GM23338 (cell line): ENCODE measurements around the gene NT5C2. TPM values are rescaled to one million over a fixed set of nuclear protein-coding genes. Genes with fewer than 3 reads are reported as not detected.
"Not testable (repeated sequence)": the region's sequence is repeated elsewhere in the genome, so short reads cannot be mapped to it uniquely, and the experiment has no call there.

Source experiments
- ATAC-seq: fragments of 200-7000 bp; cut with Tn5 transposase; 3 replicates; pipeline ENCODE4 v1.9.1; 2020
- DNase-seq: peaks from one replicate; pipeline ENCODE4 v3.0.0-alpha.2; 2015; ENCODE audit warnings: low spot score
- H2AFZ ChIP-seq: fragments of 200-600 bp; sonication (generic); 2 replicates; pipeline ENCODE4 v1.8.0; 2016; ENCODE audit warnings: antibody characterized with exemption, mild to moderate bottlenecking, moderate library complexity
- H3F3A ChIP-seq: fragments of 200-600 bp; sonication (generic); replicated peaks from 2 replicates; pipeline ENCODE4 v1.8.0; 2017; ENCODE audit warnings: antibody characterized with exemption, mixed run types, low read depth
- H3K27ac ChIP-seq: fragments of 200-600 bp; sonication (generic); 2 replicates; pipeline ENCODE4 v1.6.1; 2016; ENCODE audit warnings: low read depth
- H3K27me3 ChIP-seq: fragments of 200-600 bp; sonication (generic); 2 replicates; pipeline ENCODE4 v1.8.0; 2016; ENCODE audit warnings: mild to moderate bottlenecking, mixed run types, moderate library complexity; ENCODE audit not compliant: insufficient read depth
- H3K36me3 ChIP-seq: fragments of 200-600 bp; sonication (generic); 2 replicates; pipeline ENCODE4 v1.8.0; 2016; ENCODE audit warnings: mild to moderate bottlenecking; ENCODE audit not compliant: insufficient read depth
- H3K4me1 ChIP-seq: fragments of 200-600 bp; sonication (generic); 2 replicates; pipeline ENCODE4 v1.8.0; 2016; ENCODE audit warnings: mild to moderate bottlenecking, moderate library complexity; ENCODE audit not compliant: insufficient read depth
- H3K4me2 ChIP-seq: fragments of 200-600 bp; sonication (generic); 2 replicates; pipeline ENCODE4 v1.7.1; 2017; ENCODE audit warnings: mixed run types
- H3K4me3 ChIP-seq: fragments of 200-600 bp; sonication (generic); 2 replicates; pipeline ENCODE4 v1.6.1; 2016; ENCODE audit warnings: mixed run types
- H3K79me2 ChIP-seq: fragments of 200-600 bp; sonication (generic); replicated peaks from 2 replicates; pipeline ENCODE4 v1.8.0; 2017; ENCODE audit warnings: mild to moderate bottlenecking; ENCODE audit not compliant: insufficient read depth
- H3K9me2 ChIP-seq: fragments of 200-600 bp; sonication (generic); 2 replicates; pipeline ENCODE4 v1.8.0; 2017; ENCODE audit not compliant: insufficient read depth
- H4K20me1 ChIP-seq: fragments of 200-600 bp; sonication (generic); replicated peaks from 2 replicates; pipeline ENCODE4 v1.8.0; 2017; ENCODE audit warnings: mild to moderate bottlenecking; ENCODE audit not compliant: insufficient read depth
- H3K27ac Mint-ChIP-seq: 2 replicates; pipeline ENCODE4 v1.8.0; 2020; ENCODE audit warnings: inconsistent platforms, mild to moderate bottlenecking, moderate library complexity, mixed read lengths
- H3K27me3 Mint-ChIP-seq: 3 replicates; pipeline ENCODE4 v1.8.0; 2022; ENCODE audit warnings: low read depth, mild to moderate bottlenecking, moderate library complexity, mixed read lengths, inconsistent platforms; ENCODE audit not compliant: insufficient read depth, poor library complexity
- H3K36me3 Mint-ChIP-seq: 3 replicates; pipeline ENCODE4 v1.8.0; 2021; ENCODE audit warnings: low read depth, mild to moderate bottlenecking, inconsistent platforms, moderate library complexity, mixed read lengths
- H3K4me1 Mint-ChIP-seq: 3 replicates; pipeline ENCODE4 v1.8.0; 2020; ENCODE audit warnings: mild to moderate bottlenecking, inconsistent platforms, mixed read lengths
- H3K4me3 Mint-ChIP-seq: 3 replicates; pipeline ENCODE4 v1.8.0; 2021; ENCODE audit warnings: moderate library complexity, mild to moderate bottlenecking, inconsistent platforms, mixed read lengths
- H3K9me3 Mint-ChIP-seq: 3 replicates; pipeline ENCODE4 v1.8.0; 2020; ENCODE audit warnings: moderate library complexity, mild to moderate bottlenecking, inconsistent platforms, mixed read lengths
- CREB1 ChIP-seq: fragments of 250-450 bp; sonication (Bioruptor Pico); IDR thresholded peaks from 2 replicates; pipeline ENCODE4 v1.5.0; 2020; ENCODE audit warnings: low read depth, mild to moderate bottlenecking, moderate library complexity
- EZH2 ChIP-seq: fragments of 200-600 bp; sonication (generic); IDR thresholded peaks from one replicate; pipeline ENCODE4 v1.8.0; 2017; ENCODE audit warnings: antibody characterized with exemption, mild to moderate bottlenecking, low read depth; ENCODE audit not compliant: unreplicated experiment
- EZH2phosphoT487 ChIP-seq: fragments of 200-600 bp; sonication (generic); IDR thresholded peaks from one replicate; pipeline ENCODE4 v1.8.1; 2018; ENCODE audit warnings: antibody characterized with exemption; ENCODE audit not compliant: unreplicated experiment
- POLR2AphosphoS5 ChIP-seq: IDR thresholded peaks from 2 replicates; pipeline ENCODE4 v1.6.1; 2016; ENCODE audit warnings: antibody characterized with exemption, low read depth
- ZNF114 ChIP-seq: fragments of 250-450 bp; sonication (Bioruptor Pico); IDR thresholded peaks from 2 replicates; pipeline ENCODE4 v1.5.0; 2020; ENCODE audit warnings: mild to moderate bottlenecking, moderate library complexity
- ZNF331 ChIP-seq: fragments of 250-450 bp; sonication (Bioruptor Pico); IDR thresholded peaks from 2 replicates; pipeline ENCODE4 v1.5.0; 2020; ENCODE audit warnings: low read depth, mild to moderate bottlenecking, moderate library complexity
- polyA plus RNA-seq: library from polyadenylated mRNA; unstranded; fragments of >200 nt; fragmentation: Nextera tagmentation; extraction: Ambion mirVana; gene quantifications from 2 replicates; pipeline ENCODE4 v1.2.1, GENCODE V29; 2016
- total RNA-seq: library from RNA; depleted of rRNA; stranded (reverse); fragments of >200 nt; shearing (Covaris generic); gene quantifications from 2 replicates; pipeline ENCODE4 v1.2.3, GENCODE V29; 2014
- TF ChIP-seq, protein P1 (sequence below): IDR thresholded peaks from 2 replicates; pipeline ENCODE4 v1.6.1; 2016; ENCODE audit warnings: antibody characterized with exemption
- TF ChIP-seq, protein P2 (sequence below), 2 experiments: fragments of 200-600 bp in 1 of 2; sonication (generic) in 1 of 2; conservative IDR thresholded peaks; 2 replicates each; pipeline versions ENCODE4 v1.5.1 to v1.6.1; 2016 to 2017; ENCODE audit warnings: antibody characterized with exemption in 2 of 2, low read depth in 2 of 2, mild to moderate bottlenecking in 2 of 2, moderate library complexity in 1 of 2
- TF ChIP-seq, protein P3 (sequence below): IDR thresholded peaks from one replicate; pipeline ENCODE4 v1.6.1; 2018; ENCODE audit warnings: antibody characterized with exemption; ENCODE audit not compliant: unreplicated experiment

The NT5C2 gene
- total and polyA plus RNA-seq, 2 experiments from 2014 or later, result 33.9 to 85.4 TPM

DNA sequence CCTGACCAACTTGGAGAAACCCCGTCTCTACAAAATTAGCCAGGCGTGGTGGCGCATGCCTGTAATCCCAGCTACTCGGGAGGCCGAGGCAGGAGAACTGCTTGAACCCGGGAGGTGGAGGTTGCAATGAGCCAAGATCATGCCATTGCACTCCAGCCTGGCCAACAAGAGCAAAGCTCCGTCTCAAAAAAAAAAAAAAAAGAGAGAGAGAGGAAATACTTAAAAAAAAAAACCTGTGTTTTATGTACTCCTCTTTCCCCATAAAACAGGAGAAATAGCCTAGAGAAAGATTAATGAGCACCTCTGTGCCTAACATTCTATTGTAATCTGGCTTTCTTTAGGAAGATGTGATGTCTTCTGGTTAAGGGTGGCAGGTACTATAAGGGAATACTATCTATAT is 1.9 kb downstream of the NT5C2 start:
- H3K79me2 ChIP-seq, result peaks cover 65% of the 10 kb centered on the region

DNA sequence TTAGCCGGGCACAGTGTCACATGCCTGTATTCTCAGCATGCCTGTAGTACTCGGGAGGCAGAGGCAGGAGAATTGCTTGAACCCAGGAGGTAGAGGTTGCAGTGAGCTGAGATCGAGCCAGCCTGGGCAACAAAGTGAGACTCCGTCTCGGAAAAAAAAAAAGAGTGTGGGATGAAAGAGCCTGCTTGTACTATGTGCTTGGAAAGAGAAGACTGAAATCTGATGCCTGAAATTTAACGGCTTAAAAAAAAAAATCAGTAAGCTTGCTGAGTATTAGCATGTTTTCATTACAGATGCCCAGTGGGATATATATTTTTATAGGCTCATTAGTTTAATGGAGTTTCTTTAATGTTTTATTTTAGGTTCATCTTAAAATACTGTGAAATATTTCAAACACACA is 4.2 kb downstream of the NT5C2 start:
- H3K9me3 Mint-ChIP-seq, result no peaks in the 10 kb centered on the region
- H3K4me3 Mint-ChIP-seq, result no peak overlapping the region
- Histone ChIP-seq H3K36me3 (no peaks in the 10 kb centered on the region), H3K27ac (no peak overlapping the region), H3F3A (no peaks in the 10 kb centered on the region; the same call in 1 of the 2 replicates), H3K4me2 (0 out of 2 replicates have a peak overlapping the region, but pooled peaks have one; percentile 3), H2AFZ (no peak overlapping the region), H3K4me3 (no peak overlapping the region), H4K20me1 (peaks cover 21% of the 10 kb centered on the region; the same call in 1 of the 2 replicates), H3K27me3 (peaks cover 4% of the 10 kb centered on the region), H3K4me1 (peaks cover 28% of the 10 kb centered on the region), H3K9me2 (no peaks in the 10 kb centered on the region), H3K79me2 (peaks cover 89% of the 10 kb centered on the region)
- H3K36me3 Mint-ChIP-seq, result peaks cover 3% of the 10 kb centered on the region; the same call in 1 of the 3 replicates
- peaks cover 36% of the 10 kb centered on the region for H3K4me1 Mint-ChIP-seq
- ATAC-seq (no peak), DNase-seq (no peak)
- peaks cover 12% of the 10 kb centered on the region for H3K27me3 Mint-ChIP-seq
- peak overlapping the region; percentile 50; the same call in 1 of the 2 replicates for H3K27ac Mint-ChIP-seq
- TF ChIP-seq ZNF331 (CRISPR knock-in tag) (no peak), EZH2 (no peak), EZH2phosphoT487 (no peak), CREB1 (CRISPR knock-in tag) (no peak), POLR2AphosphoS5 (no peak), ZNF114 (CRISPR knock-in tag) (no peak)
- TF ChIP-seq, protein P1, sequence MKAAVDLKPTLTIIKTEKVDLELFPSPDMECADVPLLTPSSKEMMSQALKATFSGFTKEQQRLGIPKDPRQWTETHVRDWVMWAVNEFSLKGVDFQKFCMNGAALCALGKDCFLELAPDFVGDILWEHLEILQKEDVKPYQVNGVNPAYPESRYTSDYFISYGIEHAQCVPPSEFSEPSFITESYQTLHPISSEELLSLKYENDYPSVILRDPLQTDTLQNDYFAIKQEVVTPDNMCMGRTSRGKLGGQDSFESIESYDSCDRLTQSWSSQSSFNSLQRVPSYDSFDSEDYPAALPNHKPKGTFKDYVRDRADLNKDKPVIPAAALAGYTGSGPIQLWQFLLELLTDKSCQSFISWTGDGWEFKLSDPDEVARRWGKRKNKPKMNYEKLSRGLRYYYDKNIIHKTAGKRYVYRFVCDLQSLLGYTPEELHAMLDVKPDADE, result no peak
- TF ChIP-seq, protein P2, sequence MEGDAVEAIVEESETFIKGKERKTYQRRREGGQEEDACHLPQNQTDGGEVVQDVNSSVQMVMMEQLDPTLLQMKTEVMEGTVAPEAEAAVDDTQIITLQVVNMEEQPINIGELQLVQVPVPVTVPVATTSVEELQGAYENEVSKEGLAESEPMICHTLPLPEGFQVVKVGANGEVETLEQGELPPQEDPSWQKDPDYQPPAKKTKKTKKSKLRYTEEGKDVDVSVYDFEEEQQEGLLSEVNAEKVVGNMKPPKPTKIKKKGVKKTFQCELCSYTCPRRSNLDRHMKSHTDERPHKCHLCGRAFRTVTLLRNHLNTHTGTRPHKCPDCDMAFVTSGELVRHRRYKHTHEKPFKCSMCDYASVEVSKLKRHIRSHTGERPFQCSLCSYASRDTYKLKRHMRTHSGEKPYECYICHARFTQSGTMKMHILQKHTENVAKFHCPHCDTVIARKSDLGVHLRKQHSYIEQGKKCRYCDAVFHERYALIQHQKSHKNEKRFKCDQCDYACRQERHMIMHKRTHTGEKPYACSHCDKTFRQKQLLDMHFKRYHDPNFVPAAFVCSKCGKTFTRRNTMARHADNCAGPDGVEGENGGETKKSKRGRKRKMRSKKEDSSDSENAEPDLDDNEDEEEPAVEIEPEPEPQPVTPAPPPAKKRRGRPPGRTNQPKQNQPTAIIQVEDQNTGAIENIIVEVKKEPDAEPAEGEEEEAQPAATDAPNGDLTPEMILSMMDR (conservative IDR thresholded peaks at IDR 0.05; ENCODE audit: low read depth in 2 of 2), result no peak
- TF ChIP-seq, protein P3, sequence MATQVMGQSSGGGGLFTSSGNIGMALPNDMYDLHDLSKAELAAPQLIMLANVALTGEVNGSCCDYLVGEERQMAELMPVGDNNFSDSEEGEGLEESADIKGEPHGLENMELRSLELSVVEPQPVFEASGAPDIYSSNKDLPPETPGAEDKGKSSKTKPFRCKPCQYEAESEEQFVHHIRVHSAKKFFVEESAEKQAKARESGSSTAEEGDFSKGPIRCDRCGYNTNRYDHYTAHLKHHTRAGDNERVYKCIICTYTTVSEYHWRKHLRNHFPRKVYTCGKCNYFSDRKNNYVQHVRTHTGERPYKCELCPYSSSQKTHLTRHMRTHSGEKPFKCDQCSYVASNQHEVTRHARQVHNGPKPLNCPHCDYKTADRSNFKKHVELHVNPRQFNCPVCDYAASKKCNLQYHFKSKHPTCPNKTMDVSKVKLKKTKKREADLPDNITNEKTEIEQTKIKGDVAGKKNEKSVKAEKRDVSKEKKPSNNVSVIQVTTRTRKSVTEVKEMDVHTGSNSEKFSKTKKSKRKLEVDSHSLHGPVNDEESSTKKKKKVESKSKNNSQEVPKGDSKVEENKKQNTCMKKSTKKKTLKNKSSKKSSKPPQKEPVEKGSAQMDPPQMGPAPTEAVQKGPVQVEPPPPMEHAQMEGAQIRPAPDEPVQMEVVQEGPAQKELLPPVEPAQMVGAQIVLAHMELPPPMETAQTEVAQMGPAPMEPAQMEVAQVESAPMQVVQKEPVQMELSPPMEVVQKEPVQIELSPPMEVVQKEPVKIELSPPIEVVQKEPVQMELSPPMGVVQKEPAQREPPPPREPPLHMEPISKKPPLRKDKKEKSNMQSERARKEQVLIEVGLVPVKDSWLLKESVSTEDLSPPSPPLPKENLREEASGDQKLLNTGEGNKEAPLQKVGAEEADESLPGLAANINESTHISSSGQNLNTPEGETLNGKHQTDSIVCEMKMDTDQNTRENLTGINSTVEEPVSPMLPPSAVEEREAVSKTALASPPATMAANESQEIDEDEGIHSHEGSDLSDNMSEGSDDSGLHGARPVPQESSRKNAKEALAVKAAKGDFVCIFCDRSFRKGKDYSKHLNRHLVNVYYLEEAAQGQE, result no peak

More for the DNA sequence above, 1.9 kb downstream of the NT5C2 start:
- H2AFZ ChIP-seq, H3K9me3 Mint-ChIP-seq, H3K9me2 ChIP-seq, DNase-seq, H3K36me3 ChIP-seq, ATAC-seq, H3K36me3 Mint-ChIP-seq, H3K27ac Mint-ChIP-seq, H3F3A ChIP-seq: not testable (repeated sequence)
- H3K4me1 ChIP-seq, result peaks cover 22% of the 10 kb centered on the region
- Mint-ChIP-seq H3K4me3 (peak overlapping the region; percentile 90), H3K27me3 (peaks cover 15% of the 10 kb centered on the region), H3K4me1 (peaks cover 33% of the 10 kb centered on the region)
- H4K20me1 ChIP-seq, result peaks cover 16% of the 10 kb centered on the region; the same call in 1 of the 2 replicates
- peaks cover 11% of the 10 kb centered on the region for H3K27me3 ChIP-seq
- H3K27ac ChIP-seq, result peak overlapping the region; percentile 36; the same call in 1 of the 2 replicates
- H3K4me2 ChIP-seq, result peak overlapping the region; percentile 91
- peak overlapping the region; percentile 95 for H3K4me3 ChIP-seq
